PC-9 (cell line): ENCODE data around the gene KCNH4. TPM values are rescaled to one million over a fixed set of nuclear protein-coding genes. Genes with fewer than 3 reads are reported as not detected.
A peak's percentile ranks its signal among the peaks of the same experiment; 100 is the strongest.
"Not testable (repeated sequence)": the region's sequence is repeated elsewhere in the genome, so short reads cannot be mapped to it uniquely, and the experiment has no call there.

Source experiments
- BruUV-seq: library from RNA; stranded (reverse); fragments of 400-500 nt; replicated peaks from 2 replicates; lab custom pipeline; 2021; lab: Mats Ljungman, UMichigan
- CTCF ChIA-PET: fragments of 300-600 bp; sonication (Branson Sonifier 250); formaldehyde crosslinking; loops from one replicate; lab custom pipeline; 2022; ENCODE audit warnings: antibody characterized with exemption; lab: Charles Lee
- POLR2A ChIA-PET: fragments of 300-600 bp; sonication (Branson Sonifier 250); formaldehyde crosslinking; loops from one replicate; lab custom pipeline; 2022; ENCODE audit warnings: antibody characterized with exemption; ENCODE audit not compliant: unreplicated experiment; lab: Charles Lee
- DNase-seq, 2 experiments: peaks; one replicate each; pipeline versions ENCODE4 v3.0.0 to v3.0.0-alpha.2; 2015 to 2022; ENCODE audit warnings: mixed read lengths in 1 of 2
- H2AFZ ChIP-seq: fragments of 200-600 bp; sonication (generic); 2 replicates; pipeline ENCODE4 v1.8.1; 2017; ENCODE audit warnings: antibody characterized with exemption
- H3F3A ChIP-seq: fragments of 200-600 bp; sonication (generic); 2 replicates; pipeline ENCODE4 v1.8.1; 2017; ENCODE audit warnings: antibody characterized with exemption, mild to moderate bottlenecking, low read depth; ENCODE audit not compliant: insufficient read depth
- H3K27ac ChIP-seq: fragments of 200-600 bp; sonication (generic); 2 replicates; pipeline ENCODE4 v1.6.1; 2016; ENCODE audit warnings: mixed run types
- H3K27me3 ChIP-seq: fragments of 200-600 bp; sonication (generic); 2 replicates; pipeline ENCODE4 v1.6.1; 2016; ENCODE audit warnings: low read depth, mixed run types; ENCODE audit not compliant: insufficient read depth
- H3K36me3 ChIP-seq: fragments of 200-600 bp; sonication (generic); 2 replicates; pipeline ENCODE4 v1.6.1; 2016; ENCODE audit warnings: low read depth, mixed run types
- H3K4me1 ChIP-seq: fragments of 200-600 bp; sonication (generic); replicated peaks from 2 replicates; pipeline ENCODE4 v1.6.1; 2016; ENCODE audit warnings: mixed run types; ENCODE audit not compliant: insufficient read depth
- H3K4me2 ChIP-seq: fragments of 200-600 bp; sonication (generic); 2 replicates; pipeline ENCODE4 v1.6.1; 2017; ENCODE audit warnings: mixed run types
- H3K4me3 ChIP-seq: fragments of 200-600 bp; sonication (generic); 2 replicates; pipeline ENCODE4 v1.6.1; 2016; ENCODE audit warnings: mixed run types
- H3K79me2 ChIP-seq: fragments of 200-600 bp; sonication (generic); 2 replicates; pipeline ENCODE4 v1.6.1; 2017; ENCODE audit warnings: low read depth, mixed run types
- H3K9me2 ChIP-seq: fragments of 200-600 bp; sonication (generic); 2 replicates; pipeline ENCODE4 v1.8.1; 2017; ENCODE audit warnings: mild to moderate bottlenecking; ENCODE audit not compliant: insufficient read depth
- H3K9me3 ChIP-seq: fragments of 200-600 bp; sonication (generic); 2 replicates; pipeline ENCODE4 v1.8.1; 2016; ENCODE audit warnings: low read depth; ENCODE audit not compliant: insufficient read depth
- H4K20me1 ChIP-seq: fragments of 200-600 bp; sonication (generic); 2 replicates; pipeline ENCODE4 v1.8.1; 2017; ENCODE audit not compliant: insufficient read depth
- CTCF ChIP-seq: fragments of 200-600 bp; sonication (generic); conservative IDR thresholded peaks from 2 replicates; pipeline ENCODE4 v1.6.1; 2017; ENCODE audit warnings: mixed run types, antibody characterized with exemption, mild to moderate bottlenecking, moderate library complexity
- EZH2 ChIP-seq: fragments of 200-600 bp; sonication (generic); IDR thresholded peaks from 2 replicates; pipeline ENCODE4 v1.8.0; 2017; ENCODE audit warnings: antibody characterized with exemption, low read depth
- intact Hi-C: fragments of 100-400 bp; cut with micrococcal nuclease; formaldehyde crosslinking; loops from one replicate; pipeline ENCODE4 v1.10.0; 2022; ENCODE audit not compliant: unreplicated experiment
- total RNA-seq: library from RNA; stranded (reverse); gene quantifications from 2 replicates; pipeline ENCODE4 v1.2.3, GENCODE V29; 2021

Gene KCNH4
- total RNA-seq, 1 experiment from 2014 or later, result not detected

DNA sequence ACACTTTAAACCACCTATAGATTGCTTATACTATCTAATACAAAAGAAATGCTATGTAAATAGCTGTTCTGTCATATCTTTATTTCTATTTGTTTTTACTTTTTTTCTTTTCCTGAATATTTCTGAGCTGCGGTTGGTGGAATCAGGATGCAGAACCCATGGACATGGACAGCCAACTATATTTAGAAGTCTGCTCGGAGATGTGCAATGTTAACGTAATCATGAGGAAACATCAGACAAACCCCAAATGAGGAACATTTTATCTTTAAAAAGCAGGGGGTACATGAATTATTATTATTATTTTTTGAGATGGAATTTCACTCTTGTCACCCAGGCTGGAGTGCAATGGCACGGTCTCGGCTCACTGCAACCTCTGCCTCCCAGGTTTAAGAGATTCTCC is 44.7 kb upstream of the KCNH4 start:
- no peaks in the 10 kb centered on the region for H3K27me3 ChIP-seq
- no peaks in the 10 kb centered on the region for H3K79me2 ChIP-seq
- no TSS peak for BruUV-seq
- CTCF ChIA-PET, result no interaction called here
- no peaks in the 10 kb centered on the region for H4K20me1 ChIP-seq
- no peak overlapping the region for H3K4me3 ChIP-seq
- 0 out of 2 replicates have a peak, but pooled peaks cover 5% of the 10 kb centered on the region for H3K36me3 ChIP-seq
- no peak for DNase-seq
- POLR2A ChIA-PET, result no interaction called here
- H3F3A ChIP-seq, result no peaks in the 10 kb centered on the region
- H3K9me3 ChIP-seq, result no peaks in the 10 kb centered on the region
- H3K4me2 ChIP-seq, result no peak overlapping the region
- intact Hi-C loops, result no loop called here
- H3K27ac ChIP-seq, result no peak overlapping the region
- H3K4me1 ChIP-seq, result no peaks in the 10 kb centered on the region
- TF ChIP-seq CTCF (no peak), EZH2 (no peak)
- H2AFZ ChIP-seq, result no peak overlapping the region
- H3K9me2 ChIP-seq, result no peaks in the 10 kb centered on the region

- Histone ChIP-seq H3K36me3 (0 out of 2 replicates have a peak, but pooled peaks cover 5% of the 10 kb centered on the region), H3K27me3 (no peaks in the 10 kb centered on the region), H2AFZ (no peak overlapping the region), H4K20me1 (no peaks in the 10 kb centered on the region), H3K4me2 (no peak overlapping the region), H3K27ac (no peak overlapping the region), H3F3A (no peaks in the 10 kb centered on the region), H3K9me2 (no peaks in the 10 kb centered on the region), H3K4me3 (no peak overlapping the region), H3K79me2 (no peaks in the 10 kb centered on the region), H3K4me1 (no peaks in the 10 kb centered on the region), H3K9me3 (no peaks in the 10 kb centered on the region)
- intact Hi-C loops, result no loop called here
- CTCF ChIA-PET, result no interaction called here
- DNase-seq, result no peak
- no TSS peak for BruUV-seq
- TF ChIP-seq CTCF (no peak), EZH2 (no peak)
- POLR2A ChIA-PET, result no interaction called here
Measured at GRCh38 chr17:42224651-42225050, 43.7 kb upstream of the KCNH4 start.

GRCh38 chr17:42221886-42222745 is 41.2 kb upstream of the KCNH4 start:
- Histone ChIP-seq H3K4me2 (no peak overlapping the region), H3K4me3 (no peak overlapping the region), H3K27me3 (no peaks in the 10 kb centered on the region), H4K20me1 (no peaks in the 10 kb centered on the region), H3K9me2 (no peaks in the 10 kb centered on the region), H3K27ac (no peak overlapping the region), H3K9me3 (no peaks in the 10 kb centered on the region), H3K4me1 (no peaks in the 10 kb centered on the region), H3K36me3 (no peaks in the 10 kb centered on the region), H2AFZ (no peak overlapping the region), H3K79me2 (no peaks in the 10 kb centered on the region), H3F3A (no peaks in the 10 kb centered on the region)
- ChIA-PET CTCF (interaction anchor here (0.9 to 1.0 kb wide), 2 partner anchors 54 to 114 kb away, joined by 3 to 7 read pairs; no protein-coding TSS in a partner anchor), POLR2A (interaction anchor here (0.6 kb wide), 1 partner anchor 100 kb away, joined by 3 read pairs; no protein-coding TSS in a partner anchor)
- TF ChIP-seq CTCF, result peak; percentile 75
- no peak for TF ChIP-seq EZH2
- peak in 1 of 2 experiments; percentile 10 for DNase-seq
- no TSS peak for BruUV-seq
- intact Hi-C loops, result no loop called here

- H3K4me2 ChIP-seq, H3F3A ChIP-seq, BruUV-seq, DNase-seq, H4K20me1 ChIP-seq, POLR2A ChIA-PET, H3K4me1 ChIP-seq, H3K9me3 ChIP-seq, H2AFZ ChIP-seq, intact Hi-C loops, H3K79me2 ChIP-seq, H3K9me2 ChIP-seq, H3K27me3 ChIP-seq, H3K27ac ChIP-seq, H3K36me3 ChIP-seq, H3K4me3 ChIP-seq: not testable (repeated sequence)
- CTCF ChIA-PET, result interaction anchor here (0.6 kb wide), 1 partner anchor 245 kb away, joined by 3 read pairs; no protein-coding TSS in a partner anchor
Measured at GRCh38 chr17:42219280-42219679, 38.3 kb upstream of the KCNH4 start.
